GM21786 (cell line): ENCODE results near the gene PIK3R6.
"Not testable (repeated sequence)": the region's sequence is repeated elsewhere in the genome, so short reads cannot be mapped to it uniquely, and the experiment has no call there.

Source experiments
- ATAC-seq: cut with Tn5 transposase; IDR thresholded peaks from one replicate; pipeline ENCODE4 v1.9.1; 2021; ENCODE audit not compliant: unreplicated experiment

Gene PIK3R6

DNA sequence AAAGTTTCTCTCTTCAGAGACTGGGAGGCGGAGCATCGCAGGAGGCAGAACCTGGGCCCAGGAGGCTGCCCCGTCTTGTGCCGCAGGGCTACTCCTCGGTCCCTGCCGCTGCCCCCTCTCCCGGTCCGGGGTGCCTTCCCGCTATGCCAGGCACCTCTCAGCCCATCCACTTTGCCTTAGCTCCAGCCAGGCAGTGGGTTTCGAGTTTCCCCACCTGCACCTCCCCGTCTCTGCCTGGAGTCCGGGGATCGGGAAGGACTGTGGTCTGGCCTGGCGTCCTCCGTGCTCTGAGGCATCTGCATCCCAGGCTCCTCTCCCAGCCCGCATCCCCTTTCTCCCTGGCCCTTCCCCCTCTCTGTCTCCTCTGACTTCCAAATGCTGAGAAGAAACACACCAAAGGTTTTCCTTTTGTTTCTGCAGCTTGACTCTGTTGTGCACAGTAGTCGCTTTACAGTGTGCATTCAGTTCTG is 26.8 kb upstream of the PIK3R6 start:
- ATAC-seq = no peak

DNA sequence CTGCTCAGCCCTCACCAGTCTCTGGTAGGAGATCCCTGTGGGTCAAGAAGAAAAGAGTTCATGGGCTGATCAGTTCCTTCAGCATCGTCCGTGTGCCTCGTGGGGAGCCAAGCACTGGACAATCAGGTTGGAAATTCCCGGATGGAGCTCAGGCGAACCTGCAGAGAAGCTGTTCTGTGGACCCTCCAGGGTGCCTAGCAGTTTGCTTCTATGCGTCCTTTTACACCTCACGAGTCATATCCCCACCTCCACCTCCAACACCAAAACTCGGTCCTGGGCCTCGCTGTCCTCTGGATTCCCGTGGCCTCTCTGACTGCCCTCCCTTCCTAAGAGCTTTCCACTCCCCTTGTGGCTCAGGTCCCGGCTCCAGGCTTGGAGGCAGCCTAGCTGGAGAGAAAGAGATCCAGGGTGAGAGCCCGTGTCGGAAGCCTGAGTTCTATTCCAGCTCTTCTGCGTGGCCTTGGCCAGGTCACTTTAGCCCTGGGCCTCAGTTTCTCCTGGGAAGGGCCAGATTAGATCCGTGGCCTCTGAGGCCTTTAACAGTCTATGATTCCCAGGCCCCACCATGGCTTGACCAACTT is 26.2 kb upstream of the PIK3R6 start:
- no peak for ATAC-seq

DNA sequence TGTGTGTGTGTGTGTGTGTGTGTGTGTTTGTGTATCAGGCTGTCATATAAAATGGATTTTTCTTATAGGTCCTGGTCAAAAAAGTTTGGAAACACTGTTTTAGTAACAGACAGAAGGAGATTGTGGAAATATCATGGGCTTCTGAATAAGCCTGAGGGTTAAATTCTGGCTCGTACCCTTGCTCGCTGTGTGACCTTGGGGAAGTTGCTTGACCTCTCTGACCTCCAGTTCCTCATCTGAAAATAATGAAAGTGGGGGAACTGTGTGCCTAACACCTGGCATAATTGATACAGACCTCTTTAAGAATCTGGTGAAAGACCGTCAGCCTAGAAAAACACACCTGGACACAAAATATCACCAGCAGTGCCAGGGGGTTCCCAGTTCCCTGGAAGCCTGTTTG is 25.6 kb upstream of the PIK3R6 start:
- ATAC-seq = no peak

DNA sequence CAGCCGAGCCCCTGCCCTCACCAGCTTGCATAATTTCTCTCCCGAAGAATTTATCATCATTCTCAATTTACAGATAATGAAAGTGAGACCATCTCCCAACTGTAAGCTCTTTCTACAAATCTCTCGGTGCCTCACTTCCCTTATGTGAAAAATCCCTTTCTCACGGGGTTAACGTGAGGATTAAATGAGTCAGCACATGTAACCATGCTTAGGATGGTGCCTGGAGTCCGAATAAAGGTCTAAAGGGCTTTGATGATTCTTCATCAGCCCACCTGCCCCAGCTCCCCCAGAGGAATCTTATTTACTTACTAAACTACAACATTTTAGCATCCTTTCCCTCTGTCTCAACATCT is 24.8 kb upstream of the PIK3R6 start:
- peak; percentile 46 for ATAC-seq

DNA sequence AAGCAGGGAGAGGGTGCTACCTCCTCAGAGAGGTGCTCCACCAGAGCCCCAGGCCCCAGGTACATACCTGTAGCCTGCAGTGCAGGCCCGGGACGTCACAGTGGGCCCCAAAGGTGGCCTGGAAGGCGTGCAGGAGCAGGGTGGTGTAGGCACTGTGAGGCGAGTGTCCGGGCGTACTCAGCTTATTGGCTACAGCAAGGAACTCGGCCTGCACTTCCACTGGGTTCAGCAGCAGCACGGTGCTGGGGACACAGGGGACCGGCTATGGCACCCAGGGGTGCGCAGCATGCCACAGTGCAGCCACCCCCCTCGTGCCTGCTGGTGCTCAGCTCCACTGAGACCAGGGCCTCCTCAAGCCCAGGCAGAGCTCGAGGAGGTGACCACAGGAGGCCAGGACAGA is 23.2 kb upstream of the PIK3R6 start:
- ATAC-seq = no peak

DNA sequence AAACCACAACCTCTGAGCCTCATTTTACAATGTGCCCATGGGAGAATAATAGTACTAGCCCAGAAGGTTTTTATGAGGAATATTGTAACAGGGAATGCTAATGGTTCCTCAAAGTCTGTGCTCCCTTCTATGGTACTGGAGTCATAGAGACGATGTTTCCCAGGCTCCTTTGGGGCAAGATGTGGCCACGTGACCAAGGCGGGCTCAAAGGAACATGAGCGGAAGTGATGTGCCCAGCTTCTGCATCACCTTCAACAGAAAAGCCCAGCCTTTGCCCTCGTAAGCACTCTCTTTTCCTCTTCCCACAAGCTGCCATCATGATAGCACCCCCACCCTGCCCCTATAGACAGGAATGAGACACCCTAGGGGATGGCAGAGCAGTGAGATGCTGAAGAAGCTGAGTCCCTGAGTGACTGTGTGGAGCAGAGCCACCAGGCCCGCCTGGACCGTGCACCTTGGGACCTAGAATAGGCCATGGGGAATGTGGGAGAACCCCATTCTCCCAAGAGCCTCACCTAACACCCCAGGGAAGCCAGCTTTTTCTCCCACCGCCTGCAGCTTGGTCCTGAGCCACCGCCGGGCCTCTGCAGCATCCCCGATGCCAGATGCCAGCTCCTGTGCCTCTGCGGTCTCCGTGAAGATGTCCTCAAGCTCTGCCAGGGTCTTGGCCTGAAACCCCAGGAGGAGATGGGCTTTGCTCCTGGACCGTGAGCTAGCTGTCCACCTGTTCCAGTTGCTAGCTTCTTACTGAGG is 22.2 kb upstream of the PIK3R6 start:
- no peak for ATAC-seq

DNA sequence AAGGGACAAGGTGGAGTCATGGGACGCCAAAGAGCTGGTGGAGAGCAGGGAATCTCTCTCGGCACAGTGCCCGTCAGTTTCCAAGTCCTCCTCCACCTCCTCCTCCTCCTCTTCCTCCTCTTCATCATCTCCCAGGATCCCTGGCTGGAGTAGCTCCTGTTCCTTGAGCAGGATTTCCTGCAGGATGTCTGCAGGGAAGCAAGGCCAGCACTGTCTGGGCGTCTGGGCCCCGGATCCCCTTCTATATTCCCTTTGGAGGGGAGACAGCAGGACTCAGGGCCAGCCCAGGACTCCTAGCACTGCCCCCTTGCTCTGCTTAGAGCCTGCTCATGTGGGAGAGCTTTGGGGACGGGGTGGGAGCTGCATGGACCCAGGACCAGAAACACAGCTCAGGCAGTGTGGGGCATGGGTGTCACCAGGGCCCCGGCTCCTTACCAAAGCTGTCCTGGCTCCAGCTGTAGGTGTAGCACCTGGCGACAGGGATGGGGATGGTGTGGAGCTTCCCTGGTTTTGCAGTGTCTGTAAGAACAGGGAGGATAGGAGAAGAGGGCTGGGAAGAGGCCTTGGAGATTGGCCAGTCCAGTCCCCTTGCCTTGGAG is 21.3 kb upstream of the PIK3R6 start:
- no peak for ATAC-seq

DNA sequence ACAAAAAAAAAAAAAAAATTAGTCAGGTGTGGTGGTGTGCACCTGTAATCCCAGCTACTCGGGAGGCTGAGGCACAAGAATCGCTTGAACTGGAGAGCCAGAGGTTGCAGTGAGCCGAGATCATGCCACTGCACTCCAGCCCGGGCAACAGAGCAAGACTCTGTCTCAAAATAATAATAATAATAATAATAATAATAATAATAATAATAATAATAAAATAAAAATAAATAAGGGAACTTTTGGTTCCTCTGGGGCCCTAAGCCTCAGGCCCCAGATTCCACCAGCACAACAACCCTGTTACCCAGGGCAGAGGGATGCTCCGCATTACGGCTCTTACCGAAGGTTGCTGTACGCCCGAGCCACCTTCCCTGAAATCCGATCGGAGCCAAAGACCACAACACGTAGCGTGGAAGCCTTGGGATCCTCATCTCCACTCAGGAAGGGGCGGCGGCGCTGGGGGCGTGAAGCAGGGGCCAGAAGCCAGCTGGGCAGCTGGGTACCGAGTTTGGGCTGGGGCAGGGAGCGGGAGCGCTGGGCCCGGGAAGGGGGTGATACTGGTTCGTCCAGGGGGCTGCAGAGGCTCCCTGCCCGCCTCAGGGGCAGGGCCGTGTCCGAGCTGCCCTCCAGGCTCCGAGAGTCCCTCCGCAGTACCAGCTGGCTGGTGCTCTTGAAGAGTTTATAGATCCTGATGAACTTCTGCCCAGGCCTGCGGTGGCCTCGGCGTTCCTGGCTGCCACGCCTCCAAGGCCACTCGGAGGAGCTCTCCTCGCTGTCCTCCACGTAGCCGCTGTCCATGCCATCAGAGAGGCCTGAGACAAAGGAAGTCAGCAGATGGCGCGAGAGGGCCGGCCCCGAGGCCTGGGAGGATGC is 20.6 kb upstream of the PIK3R6 start:
- ATAC-seq = no peak

DNA sequence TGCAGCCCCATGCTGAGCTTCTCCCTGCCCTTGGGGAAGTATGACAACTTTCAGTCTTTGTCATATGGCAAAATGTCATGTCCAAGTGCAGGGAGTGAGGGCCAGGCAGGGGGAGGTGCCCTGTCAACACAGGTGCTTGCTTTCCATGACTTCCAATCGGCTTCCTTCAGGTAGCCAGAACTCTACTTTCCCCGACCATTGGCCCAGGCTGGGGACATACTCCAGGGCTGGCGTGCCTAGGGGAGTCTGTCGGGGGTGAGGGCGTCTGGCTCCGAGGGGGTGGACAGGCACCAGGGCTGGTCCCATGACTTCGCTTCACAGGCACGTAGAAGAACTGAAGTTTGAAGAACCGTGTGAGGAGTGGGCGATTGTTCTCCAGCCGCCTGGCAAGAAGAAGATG is 19.8 kb upstream of the PIK3R6 start:
- no peak for ATAC-seq

DNA sequence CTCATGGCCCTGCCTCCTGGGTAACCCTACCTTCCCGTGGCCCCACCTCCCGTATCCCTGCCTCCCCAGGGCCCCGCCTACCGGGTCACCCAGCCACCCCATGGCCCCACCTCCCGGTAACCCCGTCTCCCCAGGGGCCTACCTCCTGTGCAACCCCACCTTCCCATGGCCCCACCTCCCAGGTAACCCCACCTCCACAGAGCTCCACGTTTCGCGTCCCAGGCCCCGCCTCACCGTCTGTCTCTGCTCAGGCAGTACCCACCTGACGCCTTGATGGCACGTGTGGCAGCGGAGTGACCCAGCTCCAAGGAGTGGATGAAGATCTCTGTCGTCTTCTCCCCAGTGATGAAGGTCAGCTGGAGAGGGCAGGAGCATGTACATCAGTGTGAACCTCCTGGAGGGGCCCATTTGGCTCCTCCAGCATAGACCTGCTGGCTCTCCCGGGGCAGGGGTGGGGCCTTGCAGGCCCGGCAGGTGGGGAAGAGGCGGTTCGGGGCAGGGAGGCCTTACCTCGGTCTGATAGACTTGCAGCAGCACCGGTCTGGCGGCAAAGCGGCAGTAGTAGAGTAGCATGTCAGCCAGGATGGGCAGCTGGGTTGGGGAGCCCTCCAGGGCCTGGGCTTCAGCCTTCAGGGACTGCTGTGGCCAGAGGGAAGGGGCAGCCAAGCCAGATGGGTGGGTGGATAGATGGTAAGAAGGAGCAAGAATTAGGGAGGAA is 18.7 kb upstream of the PIK3R6 start:
- no peak for ATAC-seq

DNA sequence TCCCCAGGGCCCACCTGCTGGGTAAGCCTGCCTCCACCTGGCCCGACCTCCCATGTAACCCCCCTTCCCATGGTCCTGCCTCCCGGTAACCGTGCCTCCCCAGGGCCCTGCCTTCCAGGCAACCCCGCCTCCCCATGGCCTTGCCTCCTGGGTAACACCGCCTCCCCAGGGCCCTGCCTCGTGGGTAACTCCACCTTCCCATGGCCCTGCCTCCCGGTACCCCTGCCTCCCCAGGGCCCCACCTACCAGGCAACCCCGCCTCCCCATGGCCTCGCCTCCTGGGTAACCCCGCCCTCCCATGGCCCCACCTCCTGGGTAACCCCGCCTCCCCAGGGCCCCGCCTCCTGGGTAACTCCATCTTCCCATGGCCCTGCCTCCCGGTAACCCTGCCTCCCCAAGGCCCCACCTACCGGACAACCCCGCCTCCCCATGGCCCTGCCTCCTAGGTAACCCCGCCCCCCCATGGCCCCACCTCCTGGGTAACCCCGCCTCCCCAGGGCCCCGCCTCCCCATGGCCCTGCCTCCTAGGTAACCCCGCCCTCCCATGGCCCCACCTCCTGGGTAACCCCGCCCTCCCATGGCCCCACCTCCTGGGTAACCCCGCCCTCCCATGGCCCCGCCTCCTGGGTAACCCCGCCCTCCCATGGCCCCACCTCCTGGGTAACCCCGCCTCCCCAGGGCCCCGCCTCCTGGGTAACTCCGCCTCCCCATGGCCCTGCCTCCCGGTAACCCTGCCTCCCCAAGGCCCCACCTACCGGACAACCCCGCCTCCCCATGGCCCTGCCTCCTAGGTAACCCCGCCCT is 17.9 kb upstream of the PIK3R6 start:
- not testable (repeated sequence) for ATAC-seq

DNA sequence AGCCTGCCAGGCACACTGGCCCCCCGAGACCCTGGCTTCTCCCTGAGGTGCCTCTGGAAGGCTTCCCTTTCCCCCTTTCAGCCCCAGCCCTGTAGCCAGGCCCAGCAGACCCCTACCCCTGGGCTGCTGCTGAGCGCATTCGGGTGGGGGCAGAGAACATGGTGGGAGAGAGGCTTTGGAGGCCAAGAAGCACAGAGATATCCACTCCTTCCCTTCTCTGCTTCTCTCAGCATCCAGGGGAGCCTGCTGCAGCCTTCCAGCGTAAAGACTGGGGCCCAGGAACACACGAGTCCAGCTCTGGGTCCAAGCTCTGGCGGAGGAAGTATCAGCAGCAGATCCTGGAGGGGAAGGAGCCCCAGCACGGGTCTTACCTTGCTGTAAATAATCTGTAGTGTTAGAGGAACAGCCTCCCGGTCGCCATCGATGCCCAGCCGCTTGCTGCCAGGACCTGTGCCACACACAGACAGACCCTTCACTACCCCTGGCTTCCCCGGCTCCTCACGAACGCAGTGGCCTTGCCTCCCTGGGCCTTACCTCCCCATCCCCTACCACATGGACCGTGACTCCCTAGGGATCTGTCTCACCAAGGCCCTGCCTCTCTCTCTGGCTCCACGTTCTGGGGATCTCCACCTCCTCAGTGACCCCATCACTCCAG is 17.0 kb upstream of the PIK3R6 start:
- no peak for ATAC-seq

DNA sequence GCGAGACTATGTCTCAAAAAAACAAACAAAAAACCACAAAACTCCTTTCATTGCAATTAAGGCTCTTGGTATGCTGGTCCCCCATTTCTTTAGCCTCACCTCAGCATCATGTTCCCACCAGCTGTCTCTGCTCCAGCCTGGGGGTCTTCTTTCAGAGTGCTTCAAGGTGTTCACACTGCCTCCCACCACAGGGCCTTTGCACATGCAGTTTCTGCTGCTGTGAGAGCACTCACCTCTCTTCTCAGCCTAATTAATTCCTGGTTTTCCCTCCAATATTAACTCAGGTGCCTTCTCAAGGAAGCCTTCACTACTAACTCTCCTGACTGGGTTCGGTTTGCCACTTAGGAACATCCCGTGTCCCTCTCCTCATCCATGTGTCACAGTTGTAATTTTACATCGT is 15.9 kb upstream of the PIK3R6 start:
- no peak for ATAC-seq

DNA sequence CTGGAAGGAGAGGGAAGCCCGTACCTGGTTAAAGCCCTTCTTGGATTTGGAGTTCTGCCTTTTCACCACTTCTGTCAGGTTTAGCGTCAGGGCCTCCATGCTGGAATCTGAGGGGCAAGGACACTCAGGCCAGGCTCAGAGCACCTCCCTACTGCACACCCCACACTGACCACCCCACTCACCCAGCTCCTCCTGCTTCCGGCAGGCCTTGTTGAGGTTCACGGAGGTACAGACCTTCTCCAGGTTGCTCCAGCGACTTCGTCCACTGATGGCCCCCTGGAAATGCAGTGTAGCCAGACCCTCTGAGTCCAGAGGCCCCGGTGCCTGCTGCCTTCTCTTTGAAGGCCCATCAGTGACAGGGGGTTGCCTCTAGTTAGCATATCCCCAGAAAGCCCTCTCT is 14.1 kb upstream of the PIK3R6 start:
- ATAC-seq = no peak

DNA sequence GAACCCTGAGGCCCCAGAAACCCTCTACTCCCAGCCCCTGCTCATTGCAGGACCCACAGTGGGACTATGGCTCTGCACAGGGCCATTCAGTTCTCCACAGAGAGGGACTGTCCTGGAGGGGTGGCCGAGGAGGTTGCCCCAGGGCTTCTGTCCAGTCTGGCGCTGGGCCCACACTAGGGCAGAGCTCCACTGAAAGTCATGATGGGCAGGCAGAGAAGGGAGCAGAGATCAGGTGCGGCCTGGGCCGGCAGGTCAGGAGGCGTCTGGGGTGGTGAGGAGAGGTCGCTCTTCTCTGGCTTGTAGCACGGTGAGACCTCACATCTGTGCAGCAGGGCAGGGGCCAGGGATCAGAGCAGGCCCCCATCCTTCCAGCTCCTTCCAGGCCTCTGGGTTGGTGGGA is 13.0 kb upstream of the PIK3R6 start:
- ATAC-seq = no peak

DNA sequence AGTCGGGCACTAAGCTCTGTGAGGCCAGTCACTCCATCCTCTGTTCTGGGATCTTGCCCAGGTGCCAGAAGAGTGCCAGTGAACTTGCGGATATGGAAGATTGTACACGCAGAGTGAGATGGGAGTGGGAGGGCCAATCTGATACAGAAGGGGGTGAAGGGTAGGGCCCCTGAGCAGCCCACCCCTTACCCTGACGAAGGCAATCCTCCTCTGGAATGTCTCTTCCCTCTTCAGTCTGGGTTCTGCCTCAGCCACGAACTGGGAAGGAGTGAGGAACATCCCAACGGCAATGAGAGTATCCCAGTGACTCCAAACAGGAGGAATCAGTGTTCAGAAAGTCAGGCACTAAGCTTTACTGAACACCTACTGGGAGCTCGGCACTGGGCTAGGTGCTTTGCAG is 11.9 kb upstream of the PIK3R6 start:
- ATAC-seq = no peak

DNA sequence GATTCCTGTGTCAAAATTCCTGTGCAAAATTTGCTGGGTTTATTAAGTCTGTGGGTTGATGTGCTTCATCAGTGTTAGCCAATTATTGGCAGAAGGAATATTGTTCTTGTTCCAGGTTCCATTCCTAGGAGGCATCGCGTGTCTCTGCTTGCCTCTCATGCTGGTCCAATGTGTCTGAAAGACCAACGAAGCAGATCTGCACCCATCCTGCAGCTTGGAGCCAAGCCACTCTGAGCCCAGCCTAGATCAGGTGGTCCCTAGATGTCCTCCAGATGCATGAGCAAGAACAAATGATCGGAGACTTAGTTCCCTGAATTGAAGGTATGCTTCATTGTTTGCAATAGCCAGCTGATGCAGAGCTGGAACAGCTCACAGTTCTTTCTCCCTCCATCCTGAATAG is 10.5 kb upstream of the PIK3R6 start:
- no peak for ATAC-seq

DNA sequence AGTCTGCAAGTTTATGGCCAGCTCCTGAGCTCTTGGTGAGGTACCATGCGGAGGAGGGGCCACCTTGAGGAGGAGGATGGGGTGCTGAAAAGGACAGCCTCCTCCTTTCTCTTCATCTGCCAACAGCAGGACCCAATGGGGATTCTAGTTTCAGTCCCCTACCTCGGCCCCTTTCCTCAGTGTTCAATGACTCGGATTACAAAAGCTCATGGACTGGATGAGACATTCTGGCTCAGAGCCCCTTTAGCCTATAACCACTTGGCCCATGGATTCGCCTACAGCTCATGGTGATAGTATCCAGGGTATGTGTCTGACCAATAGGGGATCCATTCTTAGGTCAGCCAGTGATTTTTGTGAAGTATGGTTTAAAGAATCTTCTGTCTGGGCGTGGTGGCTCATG is 8.5 kb upstream of the PIK3R6 start:
- no peak for ATAC-seq

DNA sequence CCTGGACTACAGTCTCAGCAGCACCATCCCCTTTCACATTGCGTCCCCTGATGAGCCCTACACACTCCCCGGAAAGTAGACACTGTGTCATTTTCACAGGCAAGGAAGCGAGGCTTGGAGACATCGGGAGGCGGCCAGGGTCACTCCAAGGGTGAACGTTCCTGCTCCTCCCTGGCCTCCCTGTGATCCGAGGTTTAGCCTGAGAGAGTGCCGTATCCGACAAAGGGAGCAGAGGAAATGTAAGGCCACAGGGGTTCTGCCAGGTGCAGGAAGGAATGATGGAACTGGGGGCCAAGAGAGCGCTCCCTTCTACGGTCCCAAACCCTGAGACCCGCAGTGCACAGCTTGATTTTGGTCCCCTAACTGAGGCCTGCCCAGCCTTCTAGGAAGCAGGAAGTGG is 8.0 kb upstream of the PIK3R6 start:
- no peak for ATAC-seq
